GM12878 (cell line): ENCODE data around the gene DNAJC6. TPM values are rescaled to one million over a fixed set of nuclear protein-coding genes. Genes with fewer than 3 reads are reported as not detected.

Source experiments
- ATAC-seq: fragments of 200-7000 bp; cut with Tn5 transposase; 3 replicates; pipeline ENCODE4 v1.9.1; 2020; ENCODE audit warnings: mild to moderate bottlenecking, moderate library complexity
- BruUV-seq: library from RNA; stranded (reverse); fragments of 400-500 nt; replicated peaks from 2 replicates; lab custom pipeline; 2021; lab: Mats Ljungman, UMichigan
- CTCF ChIA-PET: fragments of 300-600 bp; sonication (Branson Sonifier 250); formaldehyde crosslinking; extraction: SDS; loops from one replicate; lab custom pipeline; 2021; ENCODE audit warnings: inconsistent platforms; lab: Yijun Ruan, JAX
- POLR2A ChIA-PET: fragments of 350-600 bp; formaldehyde crosslinking; extraction: SDS; loops from one replicate; lab custom pipeline; 2021; ENCODE audit warnings: inconsistent platforms; lab: Charles Lee
- RAD21 ChIA-PET: fragments of 300-600 bp; sonication (Branson Sonifier 250); formaldehyde crosslinking; loops from one replicate; lab custom pipeline; 2023; ENCODE audit warnings: antibody characterized with exemption; ENCODE audit not compliant: unreplicated experiment; lab: Charles Lee
- SMC1A ChIA-PET: fragments of 300-600 bp; sonication (Branson Sonifier 250); formaldehyde crosslinking; loops from one replicate; lab custom pipeline; 2023; ENCODE audit not compliant: unreplicated experiment, uncharacterized antibody; lab: Charles Lee
- DNase-seq: peaks from one replicate; pipeline ENCODE4 v3.0.0-alpha.2; 2011; ENCODE audit warnings: low read depth, low spot score
- FAIRE-seq: peaks from 3 replicates; lab custom pipeline; 2011; peaks lifted over from hg19 to GRCh38; lab: Jason Lieb, UNC
- H2AFZ ChIP-seq: 2 replicates; pipeline ENCODE4 v1.6.0; 2011; ENCODE audit warnings: low read depth, low read length, control low read depth; ENCODE audit not compliant: control insufficient read depth
- H3K27ac ChIP-seq: 2 replicates; pipeline ENCODE4 v1.5.1; 2011; ENCODE audit warnings: control low read depth; ENCODE audit not compliant: control insufficient read depth, insufficient read depth
- H3K27me3 ChIP-seq, 2 experiments: replicated peaks in 1 of 2; 2 replicates each; pipeline versions ENCODE4 v1.6.0 to v1.6.1; 2011; ENCODE audit warnings: low read length in 1 of 2; ENCODE audit not compliant: control insufficient read depth in 2 of 2, insufficient read depth in 2 of 2
- H3K36me3 ChIP-seq, 2 experiments: 2 replicates each; pipeline ENCODE4 v1.5.1; 2011; ENCODE audit warnings: low read length in 1 of 2; ENCODE audit not compliant: control insufficient read depth in 2 of 2, insufficient read depth in 2 of 2
- H3K4me1 ChIP-seq: 2 replicates; pipeline ENCODE4 v1.6.1; 2011; ENCODE audit warnings: mild to moderate bottlenecking, low read length, moderate library complexity, mixed read lengths; ENCODE audit not compliant: control insufficient read depth, insufficient read depth
- H3K4me2 ChIP-seq: 2 replicates; pipeline ENCODE4 v1.6.0; 2011; ENCODE audit warnings: control low read depth; ENCODE audit not compliant: control insufficient read depth, insufficient read depth
- H3K4me3 ChIP-seq: fragments of 200-600 bp; sonication (generic); 2 replicates; pipeline ENCODE4 v1.5.1; 2016
- H3K79me2 ChIP-seq: 2 replicates; pipeline ENCODE4 v1.6.0; 2011; ENCODE audit warnings: low read length; ENCODE audit not compliant: control insufficient read depth, insufficient read depth
- H3K9ac ChIP-seq: 2 replicates; pipeline ENCODE4 v1.8.0; 2011; ENCODE audit warnings: low read length, control low read depth, mixed read lengths; ENCODE audit not compliant: control insufficient read depth, insufficient read depth
- H3K9me3 ChIP-seq: replicated peaks from 3 replicates; pipeline ENCODE4 v1.5.1; 2011; ENCODE audit warnings: mild to moderate bottlenecking, low read length; ENCODE audit not compliant: control insufficient read depth, insufficient read depth
- H4K20me1 ChIP-seq: 2 replicates; pipeline ENCODE4 v1.6.0; 2011; ENCODE audit not compliant: control insufficient read depth, insufficient read depth
- E2F8 ChIP-seq: fragments of 450-650 bp; IDR thresholded peaks from 2 replicates; pipeline ENCODE4 v1.6.1; 2018; ENCODE audit warnings: mild to moderate bottlenecking, low read depth, moderate library complexity; ENCODE audit not compliant: partially characterized antibody
- EED ChIP-seq: sonication (generic); IDR thresholded peaks from 2 replicates; pipeline ENCODE4 v1.6.1; 2016; ENCODE audit warnings: antibody characterized with exemption, low read depth
- ELK1 ChIP-seq: IDR thresholded peaks from 2 replicates; pipeline ENCODE4 v1.6.1; 2012; ENCODE audit warnings: low read depth, low read length, improper control_type of control experiment
- FOS ChIP-seq: IDR thresholded peaks from 3 replicates; pipeline ENCODE4 v1.6.1; 2011; ENCODE audit warnings: borderline replicate concordance; ENCODE audit not compliant: insufficient read length; ENCODE audit errors: extremely low read depth
- GATAD2B ChIP-seq: fragments of 450-650 bp; conservative IDR thresholded peaks from 2 replicates; pipeline ENCODE4 v1.6.1; 2017; ENCODE audit warnings: low read depth, mild to moderate bottlenecking, moderate library complexity
- POLR2AphosphoS5 ChIP-seq: IDR thresholded peaks from 2 replicates; pipeline ENCODE4 v1.6.1; 2011; ENCODE audit warnings: mild to moderate bottlenecking, low read length, inconsistent platforms
- SKIL ChIP-seq: fragments of 450-650 bp; IDR thresholded peaks from 2 replicates; pipeline ENCODE4 v1.6.1; 2017; ENCODE audit warnings: mild to moderate bottlenecking, low read depth, inconsistent platforms; ENCODE audit not compliant: poor library complexity, severe bottlenecking
- TCF3 ChIP-seq: IDR thresholded peaks from 2 replicates; pipeline ENCODE4 v1.6.1; 2012; ENCODE audit warnings: low read depth, mild to moderate bottlenecking, low read length, borderline replicate concordance; ENCODE audit not compliant: insufficient read depth
- ZBTB11 ChIP-seq: fragments of 450-650 bp; formaldehyde crosslinking; IDR thresholded peaks from 2 replicates; pipeline ENCODE4 v1.5.0; 2022; ENCODE audit warnings: mild to moderate bottlenecking, missing genetic modification characterization
- WGBS: methylation state at CpG from one replicate; pipeline ENCODE4 v1.1.6; 2016; ENCODE audit warnings: low lambda C conversion rate; ENCODE audit not compliant: insufficient replicate concordance, insufficient coverage; ENCODE audit errors: missing lambda C conversion rate; 5-methylcytosine and 5-hydroxymethylcytosine counted together
- in situ Hi-C: fragments of 300-500 bp; cut with MboI; formaldehyde crosslinking; loops from 9 replicates; pipeline ENCODE4 v1.14.3; 2018; ENCODE audit warnings: mixed read lengths
- intact Hi-C: fragments of 100-400 bp; cut with micrococcal nuclease; formaldehyde crosslinking; loops from one replicate; pipeline ENCODE4 v1.14.2; 2022; ENCODE audit not compliant: unreplicated experiment
- polyA plus RNA-seq, 11 experiments: library from polyadenylated mRNA; depleted of rRNA in 4 of 11; unstranded in 6 of 11; stranded (reverse) in 5 of 11; fragments of >200 nt; fragmentation: Nextera tagmentation in 4 of 11; fragmentation: Illumina TruSeq in 1 of 11; extraction: Ambion mirVana in 4 of 11; extraction: Trizol in 1 of 11; gene quantifications; 1 replicate in 1 of 11; 2 replicates in 10 of 11; pipeline versions ENCODE4 v1.2.1 to v1.2.3, GENCODE V29; 2011 to 2016; ENCODE audit warnings: inconsistent platforms in 2 of 11, missing spikeins in 2 of 11, low read depth in 1 of 11
- total RNA-seq, 4 experiments: library from RNA; depleted of rRNA in 3 of 4; stranded (reverse); fragments of >200 nt in 3 of 4; fragmentation: Illumina TruSeq in 1 of 4; extraction: Trizol in 1 of 4; gene quantifications; 2 replicates each; pipeline versions ENCODE4 v1.2.1 to v1.2.3, GENCODE V29; 2013 to 2021

The DNAJC6 gene
- total and polyA plus RNA-seq, 10 of the 15 experiments (the other 5 are each of a cell fraction or from before 2014, with no cell fraction given), result 0.08 to 4.3 (median 2.7) TPM

GRCh38 chr1:65420590-65421350 lies 111.4 kb downstream of the DNAJC6 start, which contains the start of the genes LEPR and LEPROT:
LEPR (plus strand) TSS chr1:65420668; CDS start chr1:65565566, 144,898 bp downstream.
LEPROT (plus strand) TSS chr1:65420668; CDS start chr1:65420725, 57 bp downstream.
- ATAC-seq (peak; percentile 82), DNase-seq (no peak), FAIRE-seq (no peak)
- H4K20me1 ChIP-seq, result no peaks in the 10 kb centered on the region
- POLR2A ChIA-PET, result interaction anchor here (1.1 to 1.4 kb wide), 3 partner anchors 15 to 459 kb away, joined by 3 to 5 read pairs (median 3); no protein-coding TSS in a partner anchor
- SMC1A ChIA-PET, result interaction anchor here (0.8 to 1.5 kb wide), 3 partner anchors 20 to 267 kb away, joined by 3 to 4 read pairs (median 3); no protein-coding TSS in a partner anchor
- in situ Hi-C loops (loop anchor here (10.0 kb wide), 1 partner anchor 824 kb away; no protein-coding TSS in a partner anchor), intact Hi-C loops (loop anchor here (1.0 kb wide), 1 partner anchor 392 kb away; no protein-coding TSS in a partner anchor)
- peaks cover 0 to 1% of the 10 kb centered on the region in 2 experiments; a peak in 1 of 4 replicates for H3K36me3 ChIP-seq
- peak within 1 kb of the TSS; percentile 87 for H3K27ac ChIP-seq
- CTCF ChIA-PET, result interaction anchor here (0.6 to 4.2 kb wide), 9 partner anchors 9 to 596 kb away, joined by 3 to 41 read pairs (median 4); no protein-coding TSS in a partner anchor
- no peaks in the 10 kb centered on the region; the same call in 2 of the 3 replicates for H3K9me3 ChIP-seq
- H3K79me2 ChIP-seq, result peaks cover 33% of the 10 kb centered on the region
- under 1% methylated on average over 39 of the region's 60 CpGs for WGBS
- H2AFZ ChIP-seq, result peak within 1 kb of the TSS; percentile 100
- RAD21 ChIA-PET, result interaction anchor here (0.7 to 1.3 kb wide), 14 partner anchors 9 to 1633 kb away, joined by 3 to 9 read pairs (median 3); partner anchors contain the start of gene AK4
- H3K27me3 ChIP-seq, result no peaks in the 10 kb centered on the region
- BruUV-seq, result no TSS peak
- peak within 1 kb of the TSS; percentile 96 for H3K4me2 ChIP-seq
- peak within 1 kb of the TSS; percentile 96 for H3K4me3 ChIP-seq
- H3K4me1 ChIP-seq, result peaks cover 6% of the 10 kb centered on the region
- H3K9ac ChIP-seq, result peak within 1 kb of the TSS; percentile 94
- TF ChIP-seq SKIL (no peak), ELK1 (0 out of 2 replicates have a peak, but pooled peaks have one; percentile 6), POLR2AphosphoS5 (peak; percentile 70; the same call in 1 of the 2 replicates), EED (peak; percentile 19; the same call in 1 of the 2 replicates), GATAD2B (peak; percentile 95), ZBTB11 (peak; percentile 77), FOS (no peak), TCF3 (0 out of 2 replicates have a peak, but pooled peaks have one; percentile 14), E2F8 (no peak)
